IPS-NIHi11 (cell line): ENCODE results near the gene CES5A.
"Not testable (repeated sequence)": the region's sequence is repeated elsewhere in the genome, so short reads cannot be mapped to it uniquely, and the experiment has no call there.

ENCODE experiments used
- DNase-seq: peaks from one replicate; pipeline ENCODE4 v3.0.0; 2012; ENCODE audit warnings: mixed read lengths, low spot score

The CES5A gene, protein sequence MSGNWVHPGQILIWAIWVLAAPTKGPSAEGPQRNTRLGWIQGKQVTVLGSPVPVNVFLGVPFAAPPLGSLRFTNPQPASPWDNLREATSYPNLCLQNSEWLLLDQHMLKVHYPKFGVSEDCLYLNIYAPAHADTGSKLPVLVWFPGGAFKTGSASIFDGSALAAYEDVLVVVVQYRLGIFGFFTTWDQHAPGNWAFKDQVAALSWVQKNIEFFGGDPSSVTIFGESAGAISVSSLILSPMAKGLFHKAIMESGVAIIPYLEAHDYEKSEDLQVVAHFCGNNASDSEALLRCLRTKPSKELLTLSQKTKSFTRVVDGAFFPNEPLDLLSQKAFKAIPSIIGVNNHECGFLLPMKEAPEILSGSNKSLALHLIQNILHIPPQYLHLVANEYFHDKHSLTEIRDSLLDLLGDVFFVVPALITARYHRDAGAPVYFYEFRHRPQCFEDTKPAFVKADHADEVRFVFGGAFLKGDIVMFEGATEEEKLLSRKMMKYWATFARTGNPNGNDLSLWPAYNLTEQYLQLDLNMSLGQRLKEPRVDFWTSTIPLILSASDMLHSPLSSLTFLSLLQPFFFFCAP

DNA sequence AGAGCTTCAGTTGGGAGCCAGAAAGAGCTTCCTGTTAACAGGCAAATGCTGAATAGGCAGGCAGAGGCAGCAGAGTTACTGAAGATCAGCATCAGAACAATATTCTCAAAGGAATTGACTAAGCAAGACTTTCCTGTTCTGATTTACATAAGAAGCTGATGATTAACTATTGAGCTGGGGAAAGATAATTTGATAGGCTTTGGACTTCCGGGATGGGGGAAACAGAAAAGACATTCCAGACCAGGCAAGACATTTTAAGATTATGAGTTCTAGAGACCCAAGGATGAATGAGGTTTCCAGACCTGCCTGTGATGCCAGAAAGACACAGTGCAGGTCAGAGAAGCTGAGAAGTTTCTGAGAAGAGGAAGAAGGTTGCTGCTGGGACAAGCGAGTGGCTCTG, at the start of gene CES5A:
TSS of gene CES5A (minus strand) at position 101 of the 400 bp plus-strand sequence. CDS start 152 bp downstream, outside the sequence.
- DNase-seq: no peak

- no peak for DNase-seq
These were observed 47.5 kb upstream of the CES5A start for GRCh38 chr16:55922662-55923061.

GRCh38 chr16:55917373-55918160, 42.4 kb upstream of the CES5A start:
- DNase-seq: no peak

DNA sequence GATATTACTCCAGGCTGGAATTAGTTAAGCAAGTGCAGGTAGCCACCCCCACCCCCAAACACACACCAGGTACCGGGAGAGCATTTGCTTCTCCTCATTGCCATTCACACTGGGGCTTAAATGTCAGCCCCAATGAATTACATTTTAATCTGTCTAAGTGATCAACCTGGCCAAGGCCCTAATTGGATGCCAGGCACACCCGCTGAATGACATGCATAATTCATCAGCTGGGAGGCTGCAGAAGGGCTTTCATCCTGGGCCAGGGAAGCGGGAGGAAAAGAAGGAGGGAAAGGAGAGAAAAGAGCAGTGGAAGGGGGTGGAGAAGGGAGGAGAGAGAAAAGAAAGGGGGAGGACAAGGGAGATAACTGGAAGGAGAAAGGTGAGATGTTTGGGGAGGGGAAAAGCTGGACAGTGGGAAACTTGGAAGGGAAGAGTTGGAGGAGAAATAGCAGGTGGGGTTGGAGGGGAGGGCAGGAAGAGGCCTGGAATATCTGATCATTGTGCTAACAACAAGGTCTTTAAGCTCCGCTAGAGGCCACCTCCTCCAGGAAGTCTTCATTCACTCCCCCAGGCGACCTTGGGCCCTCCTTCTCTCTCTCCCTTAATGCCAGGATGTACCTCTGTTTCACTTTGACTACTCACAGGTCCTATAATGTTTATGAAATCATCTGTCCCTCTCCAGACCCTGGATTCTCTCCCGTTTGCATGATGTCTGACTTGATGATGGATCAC, 40.1 kb upstream of the CES5A start:
- no peak for DNase-seq

DNA sequence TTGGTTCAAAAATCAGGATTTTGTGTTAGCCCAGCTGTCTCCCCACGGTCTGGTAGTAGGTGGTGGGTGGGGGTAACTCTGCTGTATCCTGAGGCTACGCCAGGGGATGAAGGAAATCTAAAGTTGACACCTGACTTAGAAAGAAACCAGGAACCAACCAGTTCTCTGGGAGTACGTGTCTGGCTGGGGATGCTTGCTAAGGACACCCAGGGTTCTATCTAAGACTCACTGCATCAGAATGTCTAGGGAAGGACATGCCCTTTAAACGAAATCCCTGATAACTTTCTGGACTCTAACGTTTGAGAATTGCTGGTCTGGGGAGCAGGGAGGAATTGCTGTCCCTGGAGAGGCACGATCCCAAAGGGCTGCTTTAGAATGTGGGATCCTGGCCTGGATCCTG, 39.2 kb upstream of the CES5A start:
- no peak for DNase-seq

- DNase-seq: no peak
These were observed 38.5 kb upstream of the CES5A start for GRCh38 chr16:55913716-55914115.

- not testable (repeated sequence) for DNase-seq
These were observed 37.9 kb upstream of the CES5A start for GRCh38 chr16:55913121-55913520.

GRCh38 chr16:55912022-55912421, 36.8 kb upstream of the CES5A start:
- DNase-seq: no peak

GRCh38 chr16:55911616-55912015, 36.4 kb upstream of the CES5A start:
- no peak for DNase-seq

DNA sequence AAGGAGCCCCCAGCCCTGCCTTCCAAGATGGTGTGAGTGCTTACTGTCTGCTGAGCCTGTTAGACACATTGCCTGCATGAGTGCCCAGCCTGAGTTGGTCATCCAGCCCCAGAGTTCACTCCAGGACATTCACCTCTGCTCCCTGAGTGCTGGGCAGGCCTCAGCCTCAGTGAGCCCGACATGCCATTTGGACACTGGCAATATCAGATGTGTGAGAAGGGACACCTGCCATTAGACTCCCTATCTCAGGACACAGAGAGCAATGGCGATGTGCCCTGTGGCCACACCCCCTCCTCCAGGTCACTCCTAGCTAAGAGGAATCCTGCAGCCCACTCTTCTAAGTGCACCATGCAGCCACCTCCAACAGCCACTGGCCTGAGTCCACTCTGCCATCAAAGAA, 34.7 kb upstream of the CES5A start:
- DNase-seq: no peak

DNA sequence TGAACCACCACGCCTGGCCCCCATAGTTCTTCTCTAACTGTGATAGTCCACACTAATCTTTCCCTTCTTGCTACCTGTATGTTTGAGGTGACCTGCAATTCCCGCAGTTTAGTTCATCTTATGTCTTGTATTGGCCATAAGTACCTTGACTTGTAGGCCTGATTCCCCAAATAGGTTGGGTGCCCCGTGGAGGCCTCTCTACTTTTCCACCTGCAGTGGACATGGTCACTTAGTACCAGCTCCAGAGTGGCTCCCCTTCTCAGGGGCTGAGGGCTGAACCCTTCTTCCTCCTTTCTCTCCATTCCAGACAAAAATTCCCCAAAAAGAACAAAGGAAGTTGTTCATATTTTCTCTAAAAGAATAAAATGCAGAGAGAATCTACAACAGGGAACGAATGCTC, 33.5 kb upstream of the CES5A start:
- no peak for DNase-seq

DNA sequence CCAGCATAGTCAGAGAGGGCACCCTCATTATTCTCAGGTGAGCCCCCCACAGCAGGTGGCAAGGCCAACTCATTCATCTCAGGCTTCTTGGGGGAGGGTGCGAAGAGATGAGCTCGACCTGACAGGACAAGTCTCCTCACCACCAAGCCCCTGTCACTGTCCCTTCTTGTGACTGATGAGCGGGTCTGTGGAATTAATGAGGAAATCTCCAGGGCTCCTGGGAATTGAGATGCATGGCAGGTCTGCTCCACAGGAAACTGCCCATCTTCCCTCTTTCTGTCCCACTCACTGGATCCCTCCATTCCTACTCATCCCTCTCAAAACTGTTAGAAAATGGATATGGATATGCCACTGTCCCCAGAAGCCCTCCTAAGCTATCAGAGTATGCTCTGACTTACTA, 32.5 kb upstream of the CES5A start:
- DNase-seq: no peak

DNA sequence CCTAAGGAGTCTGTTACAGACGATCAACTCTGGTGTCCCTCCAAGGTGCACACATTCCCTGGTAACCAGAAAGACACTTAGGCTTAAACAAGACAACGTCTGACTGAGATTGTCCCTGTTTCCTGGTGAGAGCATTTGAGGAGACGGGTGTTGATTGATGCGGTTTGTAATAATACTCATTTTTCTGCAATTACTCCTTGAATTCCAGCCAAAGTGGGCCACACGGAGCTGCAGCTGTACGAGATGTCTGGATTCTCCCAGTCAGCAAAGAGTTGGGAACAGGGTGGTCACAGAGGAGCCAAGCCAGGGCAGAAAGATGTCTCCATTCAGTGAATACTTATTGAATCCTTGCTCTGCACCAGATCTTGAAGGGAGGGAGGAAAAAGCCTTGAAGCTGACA, 30.9 kb upstream of the CES5A start:
- DNase-seq: no peak

- DNase-seq: no peak
These were observed 30.5 kb upstream of the CES5A start for GRCh38 chr16:55905651-55906050.

DNA sequence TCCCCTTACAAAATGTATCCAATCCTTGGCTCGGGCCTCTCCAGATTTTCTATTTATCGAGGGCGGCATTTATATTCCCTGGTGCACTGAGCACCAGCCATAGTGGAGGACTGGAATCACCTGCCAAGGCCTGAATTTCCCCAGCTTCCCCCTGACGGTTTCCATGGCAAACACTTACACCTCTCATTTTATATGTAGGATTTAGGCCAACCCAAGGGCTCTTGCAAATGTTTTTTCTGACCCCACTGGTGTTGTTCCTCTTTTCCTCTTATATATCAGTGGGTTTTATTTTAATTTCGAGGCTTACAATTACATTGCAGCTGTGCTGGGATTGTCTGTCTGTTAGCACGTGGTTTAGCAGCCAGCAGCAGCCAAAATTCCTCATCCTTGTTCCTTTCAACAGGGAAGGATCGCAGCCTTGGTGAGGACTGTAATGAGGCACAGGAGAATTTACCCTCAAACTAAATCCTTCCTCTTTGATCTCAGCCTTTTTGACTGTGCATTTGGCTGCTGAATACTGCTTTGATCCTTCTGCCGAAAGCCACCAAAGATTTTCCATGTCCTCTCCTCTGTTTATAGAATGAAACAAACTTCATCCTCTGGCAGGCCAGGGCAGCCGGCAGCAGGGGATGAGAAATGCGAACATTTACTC, 26.5 kb upstream of the CES5A start:
- DNase-seq: no peak

- no peak for DNase-seq
These were observed 25.6 kb upstream of the CES5A start for GRCh38 chr16:55900616-55901393.

- DNase-seq: no peak
These were observed 24.7 kb upstream of the CES5A start for GRCh38 chr16:55899857-55900256.

DNA sequence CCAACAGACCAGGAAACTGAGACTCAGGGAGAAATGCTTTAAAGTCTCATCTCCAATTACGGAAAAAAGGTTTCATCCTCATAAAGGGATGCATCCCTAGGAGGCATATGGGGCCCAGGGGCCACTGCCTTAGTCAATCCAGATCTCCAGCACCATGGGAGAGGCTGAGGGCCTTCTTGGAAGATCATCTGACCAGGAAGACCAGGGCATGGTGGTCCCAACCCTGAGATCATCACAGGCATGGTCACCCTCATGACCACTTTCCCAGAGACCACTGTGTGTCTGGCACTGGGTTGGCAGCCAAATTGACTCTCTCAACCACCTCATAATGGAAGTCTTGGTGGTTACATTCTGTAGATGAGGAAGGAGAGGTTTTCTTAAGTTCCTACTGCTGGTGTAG, 23.4 kb upstream of the CES5A start:
- no peak for DNase-seq

GRCh38 chr16:55892821-55893220, 17.6 kb upstream of the CES5A start:
- no peak for DNase-seq

DNA sequence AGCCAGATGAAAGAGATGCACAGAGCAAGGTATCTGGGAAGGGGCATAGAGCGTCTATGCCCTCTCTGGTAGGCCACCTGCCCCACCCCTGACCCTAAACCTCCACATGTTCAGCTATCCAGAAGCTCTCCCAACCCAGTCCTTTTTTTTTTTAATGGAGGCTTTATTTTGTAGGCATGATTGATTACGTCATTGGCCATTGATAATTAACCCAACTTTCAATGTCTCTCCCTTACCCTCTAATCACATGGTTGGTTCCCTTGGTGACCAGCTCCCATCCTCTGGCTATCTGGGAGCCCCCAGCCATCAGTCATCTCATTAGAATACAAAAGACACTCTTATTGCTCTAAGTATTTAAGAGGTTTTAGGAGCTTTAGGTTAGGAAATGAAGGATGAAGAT, 14.3 kb upstream of the CES5A start:
- DNase-seq: no peak

- no peak for DNase-seq
These were observed 13.4 kb upstream of the CES5A start for GRCh38 chr16:55888546-55888945.
